ENCODE data around the gene PALM. TPM values are rescaled to one million over a fixed set of nuclear protein-coding genes. Genes with fewer than 3 reads are reported as not detected.

Gene PALM
- total RNA-seq, 1 donor from 2014 or later: 13.9 TPM

GRCh38 chr19:718991-719512, 10.3 kb downstream of the PALM start:
- no peak overlapping the region for H3K27ac ChIP-seq
- peaks cover 3% of the 10 kb centered on the region for H3K27me3 Mint-ChIP-seq (ENCODE audit: insufficient read depth, low read depth)
- no peak overlapping the region for H2AFZ ChIP-seq (replicated peaks)
- peaks cover 5% of the 10 kb centered on the region for H3K36me3 Mint-ChIP-seq
- TF ChIP-seq EZH2 (IDR thresholded peaks at IDR 0.05) (no peak), CTCF (IDR thresholded peaks at IDR 0.05) (no peak), EZH2phosphoT487 (IDR thresholded peaks at IDR 0.05) (no peak)
- H3K27me3 ChIP-seq: no peaks in the 10 kb centered on the region
- no peak overlapping the region for H3K4me2 ChIP-seq
- H3K79me2 ChIP-seq (ENCODE audit: low read depth): peaks cover 6% of the 10 kb centered on the region
- H3K4me1 ChIP-seq: peaks cover 5% of the 10 kb centered on the region
- H3K9me3 Mint-ChIP-seq: peaks cover 9% of the 10 kb centered on the region
- no peak for DNase-seq (ENCODE audit: low spot score)
- H4K20me1 ChIP-seq (ENCODE audit: low read depth): peaks cover 60% of the 10 kb centered on the region
- H3K4me3 Mint-ChIP-seq: no peak overlapping the region
- no peak overlapping the region for H3K4me3 ChIP-seq
- peaks cover 22% of the 10 kb centered on the region for H3K4me1 Mint-ChIP-seq
- no peaks in the 10 kb centered on the region for H3K36me3 ChIP-seq
- H3K27ac Mint-ChIP-seq: no peak overlapping the region
- no peak overlapping the region for H3K9ac ChIP-seq
- H3F3A ChIP-seq (ENCODE audit: low read depth): peaks cover 2% of the 10 kb centered on the region
- H3K9me3 ChIP-seq (ENCODE audit: low read depth): no peaks in the 10 kb centered on the region

- no peak overlapping the region for H3K9ac ChIP-seq
- Mint-ChIP-seq H3K4me1 (peaks cover 22% of the 10 kb centered on the region), H3K9me3 (peaks cover 9% of the 10 kb centered on the region), H3K36me3 (peaks cover 5% of the 10 kb centered on the region), H3K27me3 (ENCODE audit: insufficient read depth, low read depth) (peaks cover 3% of the 10 kb centered on the region), H3K4me3 (no peak overlapping the region), H3K27ac (no peak overlapping the region)
- H3F3A ChIP-seq (ENCODE audit: low read depth): peaks cover 2% of the 10 kb centered on the region
- peaks cover 62% of the 10 kb centered on the region for H4K20me1 ChIP-seq (ENCODE audit: low read depth)
- TF ChIP-seq CTCF (IDR thresholded peaks at IDR 0.05) (no peak), EZH2phosphoT487 (IDR thresholded peaks at IDR 0.05) (no peak), EZH2 (IDR thresholded peaks at IDR 0.05) (no peak)
- H3K79me2 ChIP-seq (ENCODE audit: low read depth): peaks cover 2% of the 10 kb centered on the region
- no peak overlapping the region for H3K27ac ChIP-seq
- no peak for DNase-seq (ENCODE audit: low spot score)
- H3K4me3 ChIP-seq: no peak overlapping the region
- no peaks in the 10 kb centered on the region for H3K9me3 ChIP-seq (ENCODE audit: low read depth)
- no peak overlapping the region for H3K4me2 ChIP-seq
- H3K4me1 ChIP-seq: peaks cover 5% of the 10 kb centered on the region
- H2AFZ ChIP-seq (replicated peaks): no peak overlapping the region
- no peaks in the 10 kb centered on the region for H3K36me3 ChIP-seq
- no peaks in the 10 kb centered on the region for H3K27me3 ChIP-seq
Measured at GRCh38 chr19:719636-720344, 11.1 kb downstream of the PALM start.

- Mint-ChIP-seq H3K4me3 (peak overlapping the region; percentile 67), H3K27me3 (ENCODE audit: insufficient read depth, low read depth) (peaks cover 1% of the 10 kb centered on the region), H3K9me3 (peaks cover 4% of the 10 kb centered on the region), H3K27ac (no peak overlapping the region), H3K4me1 (peaks cover 19% of the 10 kb centered on the region), H3K36me3 (peaks cover under 1% of the 10 kb centered on the region)
- no peak overlapping the region for H3K27ac ChIP-seq
- H3K9ac ChIP-seq: no peak overlapping the region
- no peak overlapping the region for H2AFZ ChIP-seq (replicated peaks)
- TF ChIP-seq CTCF (IDR thresholded peaks at IDR 0.05) (no peak), EZH2phosphoT487 (IDR thresholded peaks at IDR 0.05) (no peak), EZH2 (IDR thresholded peaks at IDR 0.05) (no peak)
- DNase-seq (ENCODE audit: low spot score): no peak
- H3K27me3 ChIP-seq: no peaks in the 10 kb centered on the region
- H3K4me2 ChIP-seq: no peak overlapping the region
- H4K20me1 ChIP-seq (ENCODE audit: low read depth): peaks cover 62% of the 10 kb centered on the region
- peaks cover 5% of the 10 kb centered on the region for H3K4me1 ChIP-seq
- H3K79me2 ChIP-seq (ENCODE audit: low read depth): no peaks in the 10 kb centered on the region
- no peak overlapping the region for H3K4me3 ChIP-seq
- no peaks in the 10 kb centered on the region for H3K9me3 ChIP-seq (ENCODE audit: low read depth)
- H3F3A ChIP-seq (ENCODE audit: low read depth): peaks cover 2% of the 10 kb centered on the region
- H3K36me3 ChIP-seq: no peaks in the 10 kb centered on the region
Measured at GRCh38 chr19:720345-721160, 11.8 kb downstream of the PALM start.
